Measurements from ENCODE around the gene NR4A1. TPM values are rescaled to one million over a fixed set of nuclear protein-coding genes. Genes with fewer than 3 reads are reported as not detected.

NR4A1 gene
- total and polyA plus RNA-seq, 9 of the 15 experiments (the other 6 are each of a cell fraction or from before 2014, with no cell fraction given), result 0.07 to 4.7 (median 1.9) TPM; not detected in 1

- Histone ChIP-seq H3K4me1 (replicated peaks in 1 of 2; ENCODE audit: control insufficient read depth in 2 of 2, insufficient read depth in 2 of 2, low read length in 2 of 2) (peaks cover 9 to 33% of the 10 kb centered on the region in 2 experiments; a peak in 4 of 5 replicates), H3K27ac (ENCODE audit: extremely low read depth, low read depth, low read length) (no peak overlapping the region), H3K27me3 (ENCODE audit: control insufficient read depth in 2 of 2, insufficient read depth in 2 of 2, low read length in 2 of 2) (peaks cover 0 to 13% of the 10 kb centered on the region in 2 experiments; a peak in 3 of 5 replicates), H3K4me3 (no peak overlapping the region), H2AFZ (ENCODE audit: low read depth, low read length) (no peak overlapping the region), H3K9me3 (replicated peaks; ENCODE audit: control insufficient read depth, insufficient read depth, low read depth, low read length) (no peaks in the 10 kb centered on the region), H3K36me3 (ENCODE audit: control insufficient read depth, insufficient read depth, low read length) (no peaks in the 10 kb centered on the region), H3K4me2 (ENCODE audit: insufficient read depth, low read length) (no peak overlapping the region), H3K9me1 (ENCODE audit: control insufficient read depth, insufficient read depth, low read length) (no peaks in the 10 kb centered on the region), H3K9ac (ENCODE audit: insufficient read depth in 1 of 2, low read depth in 2 of 2, low read length in 2 of 2) (peak overlapping the region in 1 of 2 experiments; percentile 78; a peak in 2 of 4 replicates), H3K79me2 (ENCODE audit: control insufficient read depth, insufficient read depth, low read length) (no peaks in the 10 kb centered on the region), H4K20me1 (replicated peaks; ENCODE audit: control insufficient read depth, insufficient read depth, low read length) (no peaks in the 10 kb centered on the region)
- intact Hi-C loops (cut with micrococcal nuclease) (no loop called here), in situ Hi-C loops (cut with MboI) (no loop called here)
- no TSS peak for BruUV-seq (replicated peaks)
- ChIA-PET CTCF (ENCODE audit: low intra/inter-chr PET ratio) (no interaction called here), POLR2A (interaction anchor here (0.7 to 1.3 kb wide), 4 partner anchors 8 to 29 kb away, joined by 3 to 6 read pairs (median 3); partner anchors contain the start of genes ATG101, NR4A1 and SMIM41)
- ATAC-seq, result no peak
- FAIRE-seq, result no peak
- 59% methylated on average over 6 of the region's 12 CpGs for WGBS (ENCODE audit: insufficient coverage, low coverage, missing lambda C conversion rate)
- DNase-seq (ENCODE audit: extremely low read depth in 1 of 4, low spot score in 3 of 4), result no peak
- TF ChIP-seq SMARCB1 (IDR thresholded peaks at IDR 0.05; ENCODE audit: insufficient read length, low read depth) (no peak), ILF3 (IDR thresholded peaks at IDR 0.05; ENCODE audit: borderline replicate concordance) (no peak), NFATC3 (IDR thresholded peaks at IDR 0.05) (no peak), GTF3C2 (IDR thresholded peaks at IDR 0.05; ENCODE audit: borderline replicate concordance, extremely low read depth, insufficient read length) (no peak), PHTF2 (CRISPR knock-in tag; IDR thresholded peaks at IDR 0.05) (no peak), THRB (CRISPR knock-in tag; conservative IDR thresholded peaks at IDR 0.05) (no peak), NRF1 (conservative IDR thresholded peaks at IDR 0.05 in 1 of 2, IDR thresholded peaks at IDR 0.05 in 1 of 2) (no peak), MTA2 (IDR thresholded peaks at IDR 0.05; ENCODE audit: low read depth) (no peak), PREB (CRISPR knock-in tag; IDR thresholded peaks at IDR 0.05) (no peak), NFXL1 (CRISPR knock-in tag; IDR thresholded peaks at IDR 0.05) (no peak), BCL6 (CRISPR knock-in tag; IDR thresholded peaks at IDR 0.05) (no peak), SMAD1 (IDR thresholded peaks at IDR 0.05; ENCODE audit: low read depth, low read length, partially characterized antibody) (no peak), MITF (IDR thresholded peaks at IDR 0.05) (no peak), BRF1 (IDR thresholded peaks at IDR 0.05; ENCODE audit: borderline replicate concordance, extremely low read depth, insufficient read length) (no peak), ZNF23 (CRISPR knock-in tag; IDR thresholded peaks at IDR 0.05) (no peak), ZNF436 (CRISPR knock-in tag; IDR thresholded peaks at IDR 0.05) (no peak)
These were observed 10.4 kb downstream of the NR4A1 start for GRCh38 chr12:52061470-52062166.

Measured in K562 (cell line).